ENCODE results near the gene TPX2. TPM values are rescaled to one million over a fixed set of nuclear protein-coding genes. Genes with fewer than 3 reads are reported as not detected.

TPX2 gene
- total RNA-seq, 6 experiments from 2014 or later: 0.56 to 8.3 (median 2.8) TPM

GRCh38 chr20:31723319-31724078 is 15.6 kb upstream of the TPX2 start:
- no peaks in the 10 kb centered on the region for H3K27me3 ChIP-seq
- H3K9me3 ChIP-seq: no peaks in the 10 kb centered on the region
- H3K27ac ChIP-seq: peak overlapping the region; percentile 97 to 98 (median 97)
- no peaks in the 10 kb centered on the region for H3K36me3 ChIP-seq
- intact Hi-C loops (cut with DNase I): loop anchor here (5.0 kb wide), 1 partner anchor 61 kb away; no protein-coding TSS in a partner anchor
- 0% methylated on average over 8 of the region's 77 CpGs for WGBS (ENCODE audit: insufficient coverage, low coverage, low lambda C conversion rate, missing lambda C conversion rate)
- ATAC-seq (peak; percentile 83 to 95 (median 87)), DNase-seq (peak; percentile 99)
- peak; percentile 59 for TF ChIP-seq POLR2A (IDR thresholded peaks at IDR 0.05)
- peak; percentile 87 to 97 (median 92) for TF ChIP-seq CTCF (IDR thresholded peaks at IDR 0.05)
- peaks cover 0 to 27% (median 9%) of the 10 kb centered on the region in 4 donors for H3K4me1 ChIP-seq
- peak overlapping the region; percentile 90 to 97 (median 95) for H3K4me3 ChIP-seq

GRCh38 chr20:31731321-31731717 is 7.8 kb upstream of the TPX2 start:
- Histone ChIP-seq H3K27me3 (no peaks in the 10 kb centered on the region), H3K4me3 (no peak overlapping the region), H3K4me1 (no peaks in the 10 kb centered on the region), H3K27ac (no peak overlapping the region), H3K36me3 (no peaks in the 10 kb centered on the region), H3K9me3 (no peaks in the 10 kb centered on the region)
- TF ChIP-seq POLR2A (IDR thresholded peaks at IDR 0.05): no peak
- TF ChIP-seq CTCF (IDR thresholded peaks at IDR 0.05): no peak
- ATAC-seq (no peak), DNase-seq (no peak)
- WGBS (ENCODE audit: insufficient coverage, low coverage, low lambda C conversion rate, missing lambda C conversion rate): 42% methylated on average over 3 of the region's 6 CpGs
- intact Hi-C loops (cut with DNase I): no loop called here

- no peaks in the 10 kb centered on the region for H3K36me3 ChIP-seq
- intact Hi-C loops (cut with DNase I): no loop called here
- H3K27ac ChIP-seq: peak overlapping the region in 1 of 3 donors; percentile 52
- TF ChIP-seq CTCF (IDR thresholded peaks at IDR 0.05) (no peak), POLR2A (IDR thresholded peaks at IDR 0.05) (no peak)
- H3K9me3 ChIP-seq: no peaks in the 10 kb centered on the region
- peak overlapping the region; percentile 63 to 74 (median 69) for H3K4me3 ChIP-seq
- H3K4me1 ChIP-seq: no peaks in the 10 kb centered on the region
- ATAC-seq (no peak), DNase-seq (no peak)
- H3K27me3 ChIP-seq: no peaks in the 10 kb centered on the region
- 0% methylated on average over 11 of the region's 11 CpGs for WGBS (ENCODE audit: insufficient coverage, low coverage, low lambda C conversion rate, missing lambda C conversion rate)
Measured at GRCh38 chr20:31739550-31739977, 474 bp downstream of the TPX2 start.

- WGBS (ENCODE audit: insufficient coverage, low coverage, low lambda C conversion rate, missing lambda C conversion rate): 0% methylated on average over 1 of the region's 1 CpG
- Histone ChIP-seq H3K36me3 (no peaks in the 10 kb centered on the region), H3K4me1 (peaks cover 0 to 6% (median under 1%) of the 10 kb centered on the region in 4 donors), H3K4me3 (no peak overlapping the region), H3K27me3 (no peaks in the 10 kb centered on the region), H3K27ac (no peak overlapping the region), H3K9me3 (no peaks in the 10 kb centered on the region)
- TF ChIP-seq POLR2A (IDR thresholded peaks at IDR 0.05): no peak
- TF ChIP-seq CTCF (IDR thresholded peaks at IDR 0.05): no peak
- intact Hi-C loops (cut with DNase I): no loop called here
- no peak for ATAC-seq
- no peak for DNase-seq
Measured at GRCh38 chr20:31740208-31740607, 1.1 kb downstream of the TPX2 start.
